Adipose tissue (tissue), 3 donors: ENCODE measurements around the gene APOBEC4. TPM values are rescaled to one million over a fixed set of nuclear protein-coding genes. Genes with fewer than 3 reads are reported as not detected.

Source experiments
- H3K27ac ChIP-seq: one replicate; pipeline ENCODE4 v1.5.1; 2013; ENCODE audit warnings: low read depth, low read length
- WGBS, 3 donors: extraction: QIAGEN DNeasy Blood & Tissue Kit; methylation state at CpG; one replicate each; pipeline ENCODE4 v1.1.7; 2013; 5-methylcytosine and 5-hydroxymethylcytosine counted together
- polyA plus RNA-seq, 3 donors: library from polyadenylated mRNA; stranded (reverse); fragments of 200-250 nt; gene quantifications; one replicate each; pipeline ENCODE4 v1.2.3, GENCODE V29; 2013
- donor health status: healthy with polysubstance abuse.
- donor health status: Bipolar disorder and iron deficiency.
- donor health status: healthy.

Gene APOBEC4
- polyA plus RNA-seq, 3 donors, result 0.02 TPM; not detected in 2

DNA sequence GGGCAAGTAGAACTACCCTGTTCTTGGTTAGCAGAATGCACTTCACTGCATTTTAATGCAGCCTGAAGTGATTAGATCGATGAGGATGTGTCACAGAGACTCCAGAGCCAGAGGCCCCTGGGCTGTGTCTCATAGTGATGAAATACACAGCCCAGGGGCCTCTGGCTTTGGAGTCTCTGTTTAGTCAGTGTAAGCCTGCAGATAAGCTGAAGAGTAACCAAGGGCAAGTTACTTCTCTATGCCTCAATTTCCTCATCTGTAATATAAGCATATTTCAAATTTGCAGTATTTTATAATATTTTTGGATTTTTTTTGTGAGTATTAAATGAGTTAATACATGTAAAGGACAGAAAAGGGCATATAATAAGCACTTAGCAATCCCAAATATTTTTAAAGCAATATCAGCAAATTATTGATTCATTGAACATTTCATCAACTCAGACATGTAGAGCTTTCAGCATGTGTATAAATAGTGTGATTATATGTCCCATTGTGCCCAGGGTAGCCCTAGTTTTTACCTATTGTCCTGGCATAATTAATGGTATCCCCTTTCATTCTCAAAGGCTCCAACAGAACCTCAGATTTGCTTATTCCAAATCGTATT is 23.6 kb upstream of the APOBEC4 start:
- WGBS, 3 donors, result 47 to 64% (median 56%) methylated on average over 2 of the region's 2 CpGs
- no peak overlapping the region for H3K27ac ChIP-seq

GRCh38 chr1:183675883-183676585 is 22.9 kb upstream of the APOBEC4 start:
- WGBS, 3 donors, result 76 to 89% (median 77%) methylated on average over 3 of the region's 3 CpGs
- H3K27ac ChIP-seq, result no peak overlapping the region

GRCh38 chr1:183675381-183675780 is 22.3 kb upstream of the APOBEC4 start:
- H3K27ac ChIP-seq, result no peak overlapping the region

DNA sequence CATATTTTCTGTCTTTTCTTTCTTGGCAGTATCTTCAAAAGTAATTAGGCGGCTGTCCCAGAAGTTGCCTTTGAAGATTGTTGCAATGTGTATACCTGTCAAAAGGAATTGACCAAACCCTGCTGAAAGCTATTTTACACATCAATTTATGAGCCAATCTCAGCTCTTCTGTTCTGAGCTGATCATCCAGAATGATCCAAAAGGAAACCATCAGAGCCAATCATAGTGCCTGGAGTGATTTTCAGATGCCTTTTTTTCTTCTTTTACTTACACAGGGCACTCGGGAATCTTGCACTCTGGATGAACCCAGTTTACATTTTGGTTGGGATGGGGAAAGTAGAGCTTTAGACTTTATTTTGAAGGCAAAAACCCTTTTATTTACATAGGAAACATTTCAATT is 21.8 kb upstream of the APOBEC4 start:
- H3K27ac ChIP-seq, result no peak overlapping the region
- 56 to 69% (median 64%) methylated on average over 2 of the region's 2 CpGs for WGBS, 3 donors

DNA sequence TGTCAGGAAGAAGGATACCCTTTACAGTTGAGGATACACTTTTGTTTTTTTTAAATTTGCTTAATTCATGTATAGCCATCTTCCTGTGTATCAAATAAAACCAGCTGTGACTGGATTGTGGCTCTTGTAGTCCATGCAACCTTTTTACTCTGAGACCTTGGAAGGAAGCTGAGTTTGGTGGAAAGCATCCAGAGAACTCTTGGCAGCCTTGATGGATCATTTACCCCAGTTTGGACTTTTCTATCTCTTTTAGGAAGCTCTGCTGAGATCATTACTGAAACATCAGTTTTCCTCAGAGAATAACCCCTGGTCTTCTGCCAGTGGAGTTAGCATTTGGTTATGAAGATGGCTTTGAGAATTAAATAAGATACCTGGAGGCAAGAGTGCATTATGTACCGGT is 21.2 kb upstream of the APOBEC4 start:
- no peak overlapping the region for H3K27ac ChIP-seq
- 45 to 63% (median 57%) methylated on average over 1 of the region's 1 CpG for WGBS, 3 donors

- WGBS, 3 donors, result 89 to 97% (median 95%) methylated on average over 2 of the region's 2 CpGs
- H3K27ac ChIP-seq, result no peak overlapping the region
Measured at GRCh38 chr1:183673605-183674323, 20.6 kb upstream of the APOBEC4 start.

DNA sequence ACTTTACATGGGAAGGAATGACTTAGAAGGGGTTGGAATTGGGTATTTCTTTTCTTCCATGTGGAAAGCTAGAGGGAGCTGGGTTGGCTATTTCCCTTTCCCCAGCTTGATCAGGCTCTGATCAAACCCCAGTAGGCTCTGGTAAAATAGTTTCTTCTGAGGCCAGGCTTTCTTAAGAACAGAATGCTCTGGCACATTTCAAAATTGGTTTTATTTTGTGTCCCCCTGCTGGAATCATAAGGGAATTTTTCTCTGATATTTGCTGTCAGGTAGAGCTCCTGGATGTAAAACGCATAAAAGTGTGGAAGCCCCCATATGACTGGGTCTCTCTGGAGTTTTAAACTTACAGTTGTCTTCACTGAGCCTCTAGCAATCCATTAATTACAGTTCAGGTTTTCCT is 17.1 kb upstream of the APOBEC4 start:
- H3K27ac ChIP-seq, result no peak overlapping the region
- 92 to 100% (median 97%) methylated on average over 1 of the region's 1 CpG for WGBS, 3 donors

GRCh38 chr1:183656355-183656754 is 3.2 kb upstream of the APOBEC4 start:
- H3K27ac ChIP-seq, result no peak overlapping the region
- 81 to 95% (median 88%) methylated on average over 3 of the region's 3 CpGs for WGBS, 3 donors

GRCh38 chr1:183655562-183656075 is 2.5 kb upstream of the APOBEC4 start:
- no peak overlapping the region for H3K27ac ChIP-seq
- 6 to 8% (median 6%) methylated on average over 4 of the region's 4 CpGs for WGBS, 3 donors

GRCh38 chr1:183654706-183655105 is 1.6 kb upstream of the APOBEC4 start:
- H3K27ac ChIP-seq, result no peak overlapping the region

GRCh38 chr1:183653876-183654451 is 848 bp upstream of the APOBEC4 start:
- WGBS, 3 donors, result 84 to 91% (median 89%) methylated on average over 4 of the region's 4 CpGs
- H3K27ac ChIP-seq, result no peak overlapping the region

- no peak overlapping the region for H3K27ac ChIP-seq
- 84 to 90% (median 87%) methylated on average over 3 of the region's 3 CpGs for WGBS, 3 donors
Measured at GRCh38 chr1:183653462-183653794, 312 bp upstream of the APOBEC4 start.

DNA sequence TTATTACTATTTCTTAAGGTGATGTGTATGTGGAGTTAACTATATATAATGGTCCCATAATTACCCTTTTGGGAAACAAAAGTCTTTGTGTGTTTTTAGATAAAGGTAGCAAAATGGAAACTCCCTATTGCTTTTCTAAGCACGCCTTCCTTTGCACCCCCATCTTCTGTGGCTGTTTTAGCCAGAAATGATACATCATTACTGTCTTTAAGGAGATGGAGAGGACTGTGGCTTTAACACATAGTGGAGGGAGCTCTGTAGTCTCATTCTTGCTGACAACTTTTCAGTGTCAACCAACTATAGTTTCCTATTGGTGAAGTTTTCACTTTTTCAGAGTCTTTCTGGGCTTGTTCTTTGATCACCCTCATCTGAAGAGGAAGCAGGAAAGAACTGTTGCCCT is 1.0 kb downstream of the APOBEC4 start:
- no peak overlapping the region for H3K27ac ChIP-seq
- WGBS, 3 donors, result 68 to 80% (median 78%) methylated on average over 1 of the region's 1 CpG

DNA sequence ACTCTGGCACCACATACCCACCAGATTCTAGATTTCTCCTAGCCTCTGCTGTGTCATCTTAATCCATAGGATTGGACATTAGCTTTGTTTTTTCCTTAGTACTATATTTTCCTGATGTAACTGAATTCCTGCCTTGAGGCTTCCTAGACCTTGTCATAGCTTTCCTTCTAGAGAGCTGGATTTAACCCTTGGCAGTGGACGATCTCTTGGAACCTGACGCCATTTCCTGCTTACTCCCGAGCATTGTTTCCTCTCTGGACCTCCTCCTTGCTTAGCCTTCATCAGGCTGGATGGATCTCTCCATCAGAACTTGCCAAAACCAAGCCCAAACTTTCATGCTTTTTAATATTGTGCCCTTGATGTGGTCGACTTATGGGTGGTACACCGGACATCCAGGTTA is 1.5 kb downstream of the APOBEC4 start:
- H3K27ac ChIP-seq, result no peak overlapping the region
- 69 to 82% (median 70%) methylated on average over 5 of the region's 5 CpGs for WGBS, 3 donors

DNA sequence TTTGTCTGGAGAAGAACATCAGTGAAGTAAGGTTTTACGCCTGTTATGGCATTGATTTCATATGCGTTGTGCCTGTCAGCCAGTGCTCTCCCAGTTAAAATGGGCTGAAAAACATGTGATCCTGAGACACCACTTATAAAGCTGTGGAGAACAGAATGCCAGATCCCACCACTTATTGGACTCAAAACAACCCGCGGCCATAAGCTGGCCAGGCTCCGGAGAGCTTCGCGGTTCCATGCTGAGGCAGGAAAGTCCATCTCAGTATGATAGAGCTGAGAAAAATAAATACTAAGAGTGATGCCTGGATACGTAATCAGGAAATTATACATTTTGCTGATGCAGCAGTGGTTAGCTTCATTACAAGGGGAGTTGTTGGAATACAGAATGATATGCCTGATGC is 5.1 kb downstream of the APOBEC4 start:
- no peak overlapping the region for H3K27ac ChIP-seq
- WGBS, 3 donors, result 86 to 95% (median 88%) methylated on average over 8 of the region's 8 CpGs

GRCh38 chr1:183646776-183647175 is 6.3 kb downstream of the APOBEC4 start:
- no peak overlapping the region for H3K27ac ChIP-seq

GRCh38 chr1:183645531-183645930 is 7.6 kb downstream of the APOBEC4 start:
- H3K27ac ChIP-seq, result no peak overlapping the region
- WGBS, 3 donors, result 83 to 90% (median 83%) methylated on average over 5 of the region's 5 CpGs

- 83 to 91% (median 90%) methylated on average over 3 of the region's 3 CpGs for WGBS, 3 donors
Measured at GRCh38 chr1:183642166-183642565, 10.9 kb downstream of the APOBEC4 start.

DNA sequence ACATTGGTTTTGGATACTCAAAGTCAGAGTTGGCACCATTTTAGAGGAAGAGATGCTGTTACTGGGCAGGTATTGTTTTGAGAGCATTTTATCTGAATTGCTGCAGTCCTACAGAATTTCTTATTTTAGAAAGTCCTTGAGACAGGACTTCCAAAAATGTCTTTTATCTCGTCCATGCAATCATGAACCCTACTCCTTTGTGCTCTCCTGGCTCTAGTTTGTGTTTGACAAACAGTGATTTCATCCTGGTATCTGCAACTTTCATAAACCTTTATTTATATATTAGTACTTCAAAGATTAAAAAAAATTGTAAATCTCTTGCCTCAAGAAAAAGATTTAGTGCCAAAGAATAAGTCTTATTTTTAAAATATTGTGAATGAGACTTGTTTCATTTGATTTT is 12.9 kb downstream of the APOBEC4 start:
- 20 to 66% (median 64%) methylated on average over 1 of the region's 1 CpG for WGBS, 3 donors
- no peak overlapping the region for H3K27ac ChIP-seq

More at GRCh38 chr1:183642166-183642565, 10.9 kb downstream of the APOBEC4 start:
- no peak overlapping the region for H3K27ac ChIP-seq
